ENCODE measurements around the gene NOSIP. TPM values are rescaled to one million over a fixed set of nuclear protein-coding genes. Genes with fewer than 3 reads are reported as not detected.
A peak's percentile ranks its signal among the peaks of the same experiment; 100 is the strongest.

Gene NOSIP
- total RNA-seq, 1 experiment from 2014 or later: 142 TPM

DNA sequence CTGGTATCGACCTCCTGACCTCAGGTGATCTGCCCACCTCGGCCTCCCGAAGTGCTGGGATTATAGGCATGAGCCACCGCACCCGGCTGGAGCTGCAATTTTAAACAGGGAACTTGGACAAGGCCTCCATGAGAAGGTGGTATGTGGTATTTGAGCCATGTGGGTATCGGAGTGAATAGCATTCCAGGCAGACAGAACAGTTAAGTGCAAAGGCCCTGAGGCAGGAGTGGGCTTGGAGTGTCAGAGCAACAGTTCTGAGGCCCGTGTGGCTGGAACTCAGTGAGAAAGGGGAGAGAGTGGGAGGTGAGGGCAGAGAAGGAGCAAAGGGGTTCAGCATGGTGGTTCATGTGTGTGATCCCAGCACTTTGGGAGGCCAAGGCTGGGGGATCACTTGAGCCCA, 49.6 kb downstream of the NOSIP start:
- H3K36me3 ChIP-seq (replicated peaks; ENCODE audit: control insufficient read depth, insufficient read depth, low read length): peaks cover 1% of the 10 kb centered on the region; the same call in 1 of the 2 replicates
- no peak for DNase-seq
- no peak overlapping the region for H3K4me3 ChIP-seq (ENCODE audit: insufficient read depth, low read depth, low read length)
- peaks cover 8% of the 10 kb centered on the region; the same call in 1 of the 2 replicates for H3K27me3 ChIP-seq (ENCODE audit: control insufficient read depth, insufficient read depth, low read length)

- DNase-seq: peak; percentile 62
- Histone ChIP-seq H3K36me3 (replicated peaks; ENCODE audit: control insufficient read depth, insufficient read depth, low read length) (peaks cover 4% of the 10 kb centered on the region; the same call in 1 of the 2 replicates), H3K4me3 (ENCODE audit: insufficient read depth, low read depth, low read length) (peak overlapping the region; percentile 58), H3K27me3 (ENCODE audit: control insufficient read depth, insufficient read depth, low read length) (peaks cover 5% of the 10 kb centered on the region; the same call in 1 of the 2 replicates)
Observed at GRCh38 chr19:49528211-49528771, 52.1 kb downstream of the NOSIP start.

- DNase-seq: no peak
- H3K4me3 ChIP-seq (ENCODE audit: insufficient read depth, low read depth, low read length): no peak overlapping the region
- peaks cover 6% of the 10 kb centered on the region for H3K36me3 ChIP-seq (replicated peaks; ENCODE audit: control insufficient read depth, insufficient read depth, low read length)
- peaks cover 5% of the 10 kb centered on the region; the same call in 1 of the 2 replicates for H3K27me3 ChIP-seq (ENCODE audit: control insufficient read depth, insufficient read depth, low read length)
Observed at GRCh38 chr19:49524812-49525455, 55.4 kb downstream of the NOSIP start.

DNA sequence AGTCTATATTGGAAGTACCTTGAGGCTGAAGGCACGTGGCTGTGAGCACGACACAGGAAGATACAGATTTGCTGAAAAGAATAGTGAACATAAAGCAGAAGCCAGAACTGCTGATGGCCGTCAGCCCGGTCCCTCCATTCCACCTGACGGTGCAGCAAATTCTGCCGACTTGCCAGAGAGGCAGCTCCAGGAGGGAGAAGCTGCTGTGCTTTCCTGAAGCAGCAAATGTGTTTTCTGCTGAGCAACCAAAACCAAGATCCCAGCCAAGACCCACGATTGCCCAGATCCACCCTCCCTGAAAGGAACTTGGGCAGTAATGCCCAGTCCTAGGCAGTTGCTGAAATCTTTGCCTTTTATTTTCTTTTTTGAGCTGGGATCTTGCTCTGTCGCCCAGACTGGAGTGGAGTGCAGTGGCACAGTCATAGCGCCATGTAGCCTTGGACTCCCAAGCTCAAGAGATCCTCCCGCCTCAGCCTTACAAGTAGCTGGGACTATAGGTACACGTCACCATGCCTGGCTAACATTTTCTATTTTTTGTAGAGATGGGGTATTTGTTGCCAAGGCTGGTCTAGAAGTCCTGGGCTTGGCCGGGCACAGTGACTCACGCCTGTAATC, 59.5 kb downstream of the NOSIP start:
- DNase-seq: no peak
- Histone ChIP-seq H3K27me3 (ENCODE audit: control insufficient read depth, insufficient read depth, low read length) (no peaks in the 10 kb centered on the region), H3K4me3 (ENCODE audit: insufficient read depth, low read depth, low read length) (no peak overlapping the region), H3K36me3 (replicated peaks; ENCODE audit: control insufficient read depth, insufficient read depth, low read length) (peaks cover 5% of the 10 kb centered on the region)

GRCh38 chr19:49518033-49518432, 62.3 kb downstream of the NOSIP start:
- Histone ChIP-seq H3K36me3 (replicated peaks; ENCODE audit: control insufficient read depth, insufficient read depth, low read length) (peaks cover 2% of the 10 kb centered on the region), H3K4me3 (ENCODE audit: insufficient read depth, low read depth, low read length) (no peak overlapping the region), H3K27me3 (ENCODE audit: control insufficient read depth, insufficient read depth, low read length) (no peaks in the 10 kb centered on the region)
- no peak for DNase-seq

GRCh38 chr19:49515767-49516166, 64.6 kb downstream of the NOSIP start:
- peaks cover 2% of the 10 kb centered on the region for H3K36me3 ChIP-seq (replicated peaks; ENCODE audit: control insufficient read depth, insufficient read depth, low read length)
- no peak overlapping the region for H3K4me3 ChIP-seq (ENCODE audit: insufficient read depth, low read depth, low read length)
- no peaks in the 10 kb centered on the region for H3K27me3 ChIP-seq (ENCODE audit: control insufficient read depth, insufficient read depth, low read length)
- no peak for DNase-seq

- Histone ChIP-seq H3K27me3 (ENCODE audit: control insufficient read depth, insufficient read depth, low read length) (no peaks in the 10 kb centered on the region), H3K4me3 (ENCODE audit: insufficient read depth, low read depth, low read length) (peak overlapping the region; percentile 71), H3K36me3 (replicated peaks; ENCODE audit: control insufficient read depth, insufficient read depth, low read length) (no peaks in the 10 kb centered on the region; the same call in 1 of the 2 replicates)
- peak; percentile 67 for DNase-seq
Observed at GRCh38 chr19:49514151-49514550, 66.2 kb downstream of the NOSIP start.

GRCh38 chr19:49513746-49514118, 66.6 kb downstream of the NOSIP start:
- Histone ChIP-seq H3K27me3 (ENCODE audit: control insufficient read depth, insufficient read depth, low read length) (no peaks in the 10 kb centered on the region), H3K4me3 (ENCODE audit: insufficient read depth, low read depth, low read length) (peak overlapping the region; percentile 71), H3K36me3 (replicated peaks; ENCODE audit: control insufficient read depth, insufficient read depth, low read length) (no peaks in the 10 kb centered on the region; the same call in 1 of the 2 replicates)
- DNase-seq: peak; percentile 68

GRCh38 chr19:49512970-49513745, 67.2 kb downstream of the NOSIP start:
- DNase-seq: peak; percentile 95
- Histone ChIP-seq H3K27me3 (ENCODE audit: control insufficient read depth, insufficient read depth, low read length) (no peaks in the 10 kb centered on the region), H3K36me3 (replicated peaks; ENCODE audit: control insufficient read depth, insufficient read depth, low read length) (no peaks in the 10 kb centered on the region; the same call in 1 of the 2 replicates), H3K4me3 (ENCODE audit: insufficient read depth, low read depth, low read length) (peak overlapping the region; percentile 71)

- Histone ChIP-seq H3K27me3 (ENCODE audit: control insufficient read depth, insufficient read depth, low read length) (no peaks in the 10 kb centered on the region), H3K4me3 (ENCODE audit: insufficient read depth, low read depth, low read length) (no peak overlapping the region), H3K36me3 (replicated peaks; ENCODE audit: control insufficient read depth, insufficient read depth, low read length) (no peaks in the 10 kb centered on the region)
- DNase-seq: peak; percentile 11
Observed at GRCh38 chr19:49507803-49508494, 72.4 kb downstream of the NOSIP start.

DNA sequence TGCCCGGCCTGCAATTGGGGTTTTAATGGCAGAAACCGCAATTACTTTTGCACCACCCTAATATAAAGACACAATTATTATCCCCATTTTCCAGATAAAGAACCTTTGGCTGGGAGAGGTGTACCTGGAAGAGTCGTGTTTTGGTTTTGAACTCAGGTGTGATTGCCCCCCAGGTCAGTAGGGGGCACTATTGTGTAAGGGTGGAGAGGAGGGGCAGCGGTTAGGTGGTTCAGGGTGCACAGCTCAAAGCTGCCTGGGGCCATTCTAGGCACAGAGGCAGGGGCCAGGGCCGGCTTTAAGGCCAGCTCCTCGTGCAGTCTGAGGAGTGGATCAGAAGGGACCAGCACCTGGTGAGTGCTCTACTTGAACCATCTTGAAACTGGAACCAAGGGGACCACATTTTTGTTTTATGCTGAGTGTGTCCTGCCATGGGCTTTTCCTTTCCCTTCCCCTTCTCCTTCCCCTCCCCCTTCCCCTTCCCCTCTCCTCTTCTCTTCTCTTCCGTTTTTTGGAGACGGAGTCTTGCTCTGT, 73.7 kb downstream of the NOSIP start:
- Histone ChIP-seq H3K4me3 (ENCODE audit: insufficient read depth, low read depth, low read length) (peak overlapping the region; percentile 17; the same call in 1 of the 2 replicates), H3K36me3 (replicated peaks; ENCODE audit: control insufficient read depth, insufficient read depth, low read length) (no peaks in the 10 kb centered on the region), H3K27me3 (ENCODE audit: control insufficient read depth, insufficient read depth, low read length) (no peaks in the 10 kb centered on the region)
- peak; percentile 92 for DNase-seq

Data from H7 (cell line).